OCI-LY3 (cell line): Measurements from ENCODE around the gene HSD17B2.

Experiments
- H2AFZ ChIP-seq: fragments of 200-600, 300-600 bp; shearing (Covaris generic); 2 replicates; pipeline ENCODE4 v1.6.0; 2014; ENCODE audit warnings: antibody characterized with exemption, low read depth, low read length
- H3K27ac ChIP-seq: fragments of 200-600, 300-600 bp; sonication (generic); 2 replicates; pipeline ENCODE4 v1.5.1; 2014; ENCODE audit warnings: mild to moderate bottlenecking, low read length, moderate library complexity, mixed read lengths
- H3K27me3 ChIP-seq: fragments of 200-600, 300-600 bp; sonication (generic); 2 replicates; pipeline ENCODE4 v1.6.1; 2014; ENCODE audit warnings: low read depth, low read length, mixed read lengths
- H3K36me3 ChIP-seq: fragments of 200-600, 300-600 bp; sonication (generic); replicated peaks from 2 replicates; pipeline ENCODE3; 2014; ENCODE audit warnings: low read depth, low read length, mixed read lengths
- H3K4me1 ChIP-seq: fragments of 300-600, 200-600 bp; sonication (generic); 2 replicates; pipeline ENCODE4 v1.6.1; 2014; ENCODE audit warnings: low read length, mixed read lengths
- H3K4me2 ChIP-seq: fragments of 200-600, 300-600 bp; sonication (generic); 2 replicates; pipeline ENCODE4 v1.6.1; 2014; ENCODE audit warnings: low read length, mixed read lengths
- H3K4me3 ChIP-seq: fragments of 300-600, 200-600 bp; sonication (generic); 2 replicates; pipeline ENCODE4 v1.5.1; 2014; ENCODE audit warnings: antibody characterized with exemption, mild to moderate bottlenecking, low read length, moderate library complexity
- H3K79me2 ChIP-seq: fragments of 300-600, 200-600 bp; shearing (Covaris generic); 2 replicates; pipeline ENCODE4 v1.6.1; 2014; ENCODE audit warnings: mild to moderate bottlenecking, low read length, mixed read lengths
- H3K9ac ChIP-seq: fragments of 300-600, 200-600 bp; shearing (Covaris generic); 2 replicates; pipeline ENCODE4 v1.6.0; 2014; ENCODE audit warnings: mild to moderate bottlenecking, low read length, moderate library complexity
- H3K9me3 ChIP-seq: fragments of 200-600, 300-600 bp; shearing (Covaris generic); 2 replicates; pipeline ENCODE4 v1.6.1; 2014; ENCODE audit warnings: low read length, mixed read lengths; ENCODE audit not compliant: insufficient read depth
- H4K20me1 ChIP-seq: fragments of 200-600, 300-600 bp; sonication (generic); 2 replicates; pipeline ENCODE4 v1.6.1; 2016; ENCODE audit warnings: low read length, mixed read lengths; ENCODE audit not compliant: insufficient read depth
- CTCF ChIP-seq: fragments of 200-600, 300-600 bp; sonication (generic); IDR thresholded peaks from 2 replicates; pipeline ENCODE4 v1.5.1; 2014; ENCODE audit warnings: antibody characterized with exemption, low read length, low read depth
- EZH2phosphoT487 ChIP-seq: fragments of 200-600 bp; shearing (Covaris generic); IDR thresholded peaks from 2 replicates; pipeline ENCODE4 v1.6.1; 2018; ENCODE audit warnings: antibody characterized with exemption, mixed run types, low read depth

The HSD17B2 gene

GRCh38 chr16:82118749-82119148, 83.7 kb downstream of the HSD17B2 start:
- no peaks in the 10 kb centered on the region for H3K79me2 ChIP-seq
- no peak overlapping the region for H2AFZ ChIP-seq
- H3K27me3 ChIP-seq, result no peaks in the 10 kb centered on the region
- no peaks in the 10 kb centered on the region for H4K20me1 ChIP-seq
- no peak overlapping the region for H3K4me2 ChIP-seq
- H3K27ac ChIP-seq, result no peak overlapping the region
- H3K4me1 ChIP-seq, result no peaks in the 10 kb centered on the region
- no peak overlapping the region for H3K9ac ChIP-seq
- TF ChIP-seq CTCF (no peak), EZH2phosphoT487 (no peak)
- H3K4me3 ChIP-seq, result no peak overlapping the region
- no peaks in the 10 kb centered on the region for H3K36me3 ChIP-seq
- no peaks in the 10 kb centered on the region for H3K9me3 ChIP-seq

GRCh38 chr16:82119405-82119804, 84.4 kb downstream of the HSD17B2 start:
- H3K27me3 ChIP-seq, result no peaks in the 10 kb centered on the region
- no peak overlapping the region for H3K9ac ChIP-seq
- no peaks in the 10 kb centered on the region for H3K4me1 ChIP-seq
- H3K9me3 ChIP-seq, result no peaks in the 10 kb centered on the region
- H3K4me2 ChIP-seq, result no peak overlapping the region
- no peak overlapping the region for H2AFZ ChIP-seq
- H4K20me1 ChIP-seq, result no peaks in the 10 kb centered on the region
- no peak overlapping the region for H3K27ac ChIP-seq
- no peaks in the 10 kb centered on the region for H3K79me2 ChIP-seq
- H3K4me3 ChIP-seq, result no peak overlapping the region
- H3K36me3 ChIP-seq, result no peaks in the 10 kb centered on the region
- TF ChIP-seq EZH2phosphoT487, result no peak
- TF ChIP-seq CTCF, result no peak

GRCh38 chr16:82124651-82125050, 89.6 kb downstream of the HSD17B2 start:
- no peaks in the 10 kb centered on the region for H3K27me3 ChIP-seq
- H3K36me3 ChIP-seq, result no peaks in the 10 kb centered on the region
- H2AFZ ChIP-seq, result no peak overlapping the region
- TF ChIP-seq CTCF (no peak), EZH2phosphoT487 (no peak)
- no peaks in the 10 kb centered on the region for H3K4me1 ChIP-seq
- no peak overlapping the region for H3K4me2 ChIP-seq
- H3K4me3 ChIP-seq, result no peak overlapping the region
- H3K27ac ChIP-seq, result no peak overlapping the region
- no peak overlapping the region for H3K9ac ChIP-seq
- H3K79me2 ChIP-seq, result no peaks in the 10 kb centered on the region
- H3K9me3 ChIP-seq, result no peaks in the 10 kb centered on the region
- no peaks in the 10 kb centered on the region for H4K20me1 ChIP-seq

- H4K20me1 ChIP-seq, result no peaks in the 10 kb centered on the region
- H3K4me2 ChIP-seq, result no peak overlapping the region
- H3K27me3 ChIP-seq, result no peaks in the 10 kb centered on the region
- no peak overlapping the region for H3K4me3 ChIP-seq
- H3K27ac ChIP-seq, result no peak overlapping the region
- no peaks in the 10 kb centered on the region for H3K79me2 ChIP-seq
- H3K4me1 ChIP-seq, result no peaks in the 10 kb centered on the region
- H3K36me3 ChIP-seq, result no peaks in the 10 kb centered on the region
- TF ChIP-seq EZH2phosphoT487, result no peak
- no peak for TF ChIP-seq CTCF
- no peaks in the 10 kb centered on the region for H3K9me3 ChIP-seq
- H2AFZ ChIP-seq, result no peak overlapping the region
- H3K9ac ChIP-seq, result no peak overlapping the region
Observed at GRCh38 chr16:82129881-82130280, 94.8 kb downstream of the HSD17B2 start.
